ENCODE results near the gene ENO3. TPM values are rescaled to one million over a fixed set of nuclear protein-coding genes. Genes with fewer than 3 reads are reported as not detected.

The ENO3 gene
- total and polyA plus RNA-seq, 2 experiments from 2014 or later, result 12.1 to 19.6 TPM

DNA sequence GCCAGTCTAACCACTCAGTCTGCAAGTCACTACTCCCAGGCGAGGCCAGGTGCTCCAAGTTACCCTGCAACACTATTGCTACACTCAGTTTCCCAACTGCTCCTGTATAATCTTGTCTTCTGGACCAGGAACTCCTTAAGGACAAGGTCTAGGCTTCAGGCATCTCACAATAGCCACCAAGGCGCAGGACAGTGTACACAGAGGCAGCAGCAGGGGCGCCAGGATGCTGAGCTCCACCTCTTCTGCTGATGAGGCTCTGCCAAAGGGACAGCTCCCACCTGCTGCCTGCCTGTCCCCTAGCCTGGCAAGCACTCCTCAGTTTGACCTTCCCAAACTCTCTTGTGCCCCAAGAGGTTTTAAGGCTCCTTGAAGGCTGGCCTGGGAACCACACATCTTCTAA is 14.5 kb upstream of the ENO3 start:
- Histone ChIP-seq H3K79me2 (replicated peaks; ENCODE audit: insufficient read depth) (peaks cover 20% of the 10 kb centered on the region), H3K9me2 (ENCODE audit: insufficient read depth) (no peaks in the 10 kb centered on the region), H3K27ac (ENCODE audit: low read depth) (no peak overlapping the region), H2AFZ (no peak overlapping the region), H3K36me3 (ENCODE audit: insufficient read depth) (no peaks in the 10 kb centered on the region; the same call in 1 of the 2 replicates), H3K4me1 (ENCODE audit: insufficient read depth) (peaks cover 13% of the 10 kb centered on the region), H3K27me3 (ENCODE audit: insufficient read depth) (no peaks in the 10 kb centered on the region), H4K20me1 (replicated peaks; ENCODE audit: insufficient read depth) (peaks cover 6% of the 10 kb centered on the region; the same call in 1 of the 2 replicates), H3K4me2 (no peak overlapping the region), H3F3A (replicated peaks; ENCODE audit: low read depth) (peaks cover 20% of the 10 kb centered on the region), H3K4me3 (no peak overlapping the region)
- Mint-ChIP-seq H3K4me1 (peaks cover 31% of the 10 kb centered on the region), H3K9me3 (no peaks in the 10 kb centered on the region), H3K27ac (no peak overlapping the region), H3K27me3 (ENCODE audit: insufficient read depth, low read depth, poor library complexity) (peaks cover 19% of the 10 kb centered on the region), H3K36me3 (ENCODE audit: low read depth) (peaks cover 49% of the 10 kb centered on the region), H3K4me3 (no peak overlapping the region)
- TF ChIP-seq ZNF331 (CRISPR knock-in tag; IDR thresholded peaks at IDR 0.05; ENCODE audit: low read depth) (no peak), POLR2AphosphoS5 (IDR thresholded peaks at IDR 0.05; ENCODE audit: low read depth) (no peak), CREB1 (CRISPR knock-in tag; IDR thresholded peaks at IDR 0.05; ENCODE audit: low read depth) (no peak), ZNF114 (CRISPR knock-in tag; IDR thresholded peaks at IDR 0.05) (no peak), EZH2phosphoT487 (IDR thresholded peaks at IDR 0.05; ENCODE audit: unreplicated experiment) (no peak), EZH2 (IDR thresholded peaks at IDR 0.05; ENCODE audit: low read depth, unreplicated experiment) (no peak), STAT1 (IDR thresholded peaks at IDR 0.05; ENCODE audit: unreplicated experiment) (no peak), NANOG (IDR thresholded peaks at IDR 0.05; ENCODE audit: borderline replicate concordance) (no peak)
- TF ChIP-seq, protein P1, sequence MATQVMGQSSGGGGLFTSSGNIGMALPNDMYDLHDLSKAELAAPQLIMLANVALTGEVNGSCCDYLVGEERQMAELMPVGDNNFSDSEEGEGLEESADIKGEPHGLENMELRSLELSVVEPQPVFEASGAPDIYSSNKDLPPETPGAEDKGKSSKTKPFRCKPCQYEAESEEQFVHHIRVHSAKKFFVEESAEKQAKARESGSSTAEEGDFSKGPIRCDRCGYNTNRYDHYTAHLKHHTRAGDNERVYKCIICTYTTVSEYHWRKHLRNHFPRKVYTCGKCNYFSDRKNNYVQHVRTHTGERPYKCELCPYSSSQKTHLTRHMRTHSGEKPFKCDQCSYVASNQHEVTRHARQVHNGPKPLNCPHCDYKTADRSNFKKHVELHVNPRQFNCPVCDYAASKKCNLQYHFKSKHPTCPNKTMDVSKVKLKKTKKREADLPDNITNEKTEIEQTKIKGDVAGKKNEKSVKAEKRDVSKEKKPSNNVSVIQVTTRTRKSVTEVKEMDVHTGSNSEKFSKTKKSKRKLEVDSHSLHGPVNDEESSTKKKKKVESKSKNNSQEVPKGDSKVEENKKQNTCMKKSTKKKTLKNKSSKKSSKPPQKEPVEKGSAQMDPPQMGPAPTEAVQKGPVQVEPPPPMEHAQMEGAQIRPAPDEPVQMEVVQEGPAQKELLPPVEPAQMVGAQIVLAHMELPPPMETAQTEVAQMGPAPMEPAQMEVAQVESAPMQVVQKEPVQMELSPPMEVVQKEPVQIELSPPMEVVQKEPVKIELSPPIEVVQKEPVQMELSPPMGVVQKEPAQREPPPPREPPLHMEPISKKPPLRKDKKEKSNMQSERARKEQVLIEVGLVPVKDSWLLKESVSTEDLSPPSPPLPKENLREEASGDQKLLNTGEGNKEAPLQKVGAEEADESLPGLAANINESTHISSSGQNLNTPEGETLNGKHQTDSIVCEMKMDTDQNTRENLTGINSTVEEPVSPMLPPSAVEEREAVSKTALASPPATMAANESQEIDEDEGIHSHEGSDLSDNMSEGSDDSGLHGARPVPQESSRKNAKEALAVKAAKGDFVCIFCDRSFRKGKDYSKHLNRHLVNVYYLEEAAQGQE (IDR thresholded peaks at IDR 0.05; ENCODE audit: unreplicated experiment), result no peak
- TF ChIP-seq, protein P2, sequence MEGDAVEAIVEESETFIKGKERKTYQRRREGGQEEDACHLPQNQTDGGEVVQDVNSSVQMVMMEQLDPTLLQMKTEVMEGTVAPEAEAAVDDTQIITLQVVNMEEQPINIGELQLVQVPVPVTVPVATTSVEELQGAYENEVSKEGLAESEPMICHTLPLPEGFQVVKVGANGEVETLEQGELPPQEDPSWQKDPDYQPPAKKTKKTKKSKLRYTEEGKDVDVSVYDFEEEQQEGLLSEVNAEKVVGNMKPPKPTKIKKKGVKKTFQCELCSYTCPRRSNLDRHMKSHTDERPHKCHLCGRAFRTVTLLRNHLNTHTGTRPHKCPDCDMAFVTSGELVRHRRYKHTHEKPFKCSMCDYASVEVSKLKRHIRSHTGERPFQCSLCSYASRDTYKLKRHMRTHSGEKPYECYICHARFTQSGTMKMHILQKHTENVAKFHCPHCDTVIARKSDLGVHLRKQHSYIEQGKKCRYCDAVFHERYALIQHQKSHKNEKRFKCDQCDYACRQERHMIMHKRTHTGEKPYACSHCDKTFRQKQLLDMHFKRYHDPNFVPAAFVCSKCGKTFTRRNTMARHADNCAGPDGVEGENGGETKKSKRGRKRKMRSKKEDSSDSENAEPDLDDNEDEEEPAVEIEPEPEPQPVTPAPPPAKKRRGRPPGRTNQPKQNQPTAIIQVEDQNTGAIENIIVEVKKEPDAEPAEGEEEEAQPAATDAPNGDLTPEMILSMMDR (conservative IDR thresholded peaks at IDR 0.05; ENCODE audit: low read depth in 2 of 2), result no peak
- TF ChIP-seq, protein P3, sequence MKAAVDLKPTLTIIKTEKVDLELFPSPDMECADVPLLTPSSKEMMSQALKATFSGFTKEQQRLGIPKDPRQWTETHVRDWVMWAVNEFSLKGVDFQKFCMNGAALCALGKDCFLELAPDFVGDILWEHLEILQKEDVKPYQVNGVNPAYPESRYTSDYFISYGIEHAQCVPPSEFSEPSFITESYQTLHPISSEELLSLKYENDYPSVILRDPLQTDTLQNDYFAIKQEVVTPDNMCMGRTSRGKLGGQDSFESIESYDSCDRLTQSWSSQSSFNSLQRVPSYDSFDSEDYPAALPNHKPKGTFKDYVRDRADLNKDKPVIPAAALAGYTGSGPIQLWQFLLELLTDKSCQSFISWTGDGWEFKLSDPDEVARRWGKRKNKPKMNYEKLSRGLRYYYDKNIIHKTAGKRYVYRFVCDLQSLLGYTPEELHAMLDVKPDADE (IDR thresholded peaks at IDR 0.05), result no peak
- TF ChIP-seq, protein P4, sequence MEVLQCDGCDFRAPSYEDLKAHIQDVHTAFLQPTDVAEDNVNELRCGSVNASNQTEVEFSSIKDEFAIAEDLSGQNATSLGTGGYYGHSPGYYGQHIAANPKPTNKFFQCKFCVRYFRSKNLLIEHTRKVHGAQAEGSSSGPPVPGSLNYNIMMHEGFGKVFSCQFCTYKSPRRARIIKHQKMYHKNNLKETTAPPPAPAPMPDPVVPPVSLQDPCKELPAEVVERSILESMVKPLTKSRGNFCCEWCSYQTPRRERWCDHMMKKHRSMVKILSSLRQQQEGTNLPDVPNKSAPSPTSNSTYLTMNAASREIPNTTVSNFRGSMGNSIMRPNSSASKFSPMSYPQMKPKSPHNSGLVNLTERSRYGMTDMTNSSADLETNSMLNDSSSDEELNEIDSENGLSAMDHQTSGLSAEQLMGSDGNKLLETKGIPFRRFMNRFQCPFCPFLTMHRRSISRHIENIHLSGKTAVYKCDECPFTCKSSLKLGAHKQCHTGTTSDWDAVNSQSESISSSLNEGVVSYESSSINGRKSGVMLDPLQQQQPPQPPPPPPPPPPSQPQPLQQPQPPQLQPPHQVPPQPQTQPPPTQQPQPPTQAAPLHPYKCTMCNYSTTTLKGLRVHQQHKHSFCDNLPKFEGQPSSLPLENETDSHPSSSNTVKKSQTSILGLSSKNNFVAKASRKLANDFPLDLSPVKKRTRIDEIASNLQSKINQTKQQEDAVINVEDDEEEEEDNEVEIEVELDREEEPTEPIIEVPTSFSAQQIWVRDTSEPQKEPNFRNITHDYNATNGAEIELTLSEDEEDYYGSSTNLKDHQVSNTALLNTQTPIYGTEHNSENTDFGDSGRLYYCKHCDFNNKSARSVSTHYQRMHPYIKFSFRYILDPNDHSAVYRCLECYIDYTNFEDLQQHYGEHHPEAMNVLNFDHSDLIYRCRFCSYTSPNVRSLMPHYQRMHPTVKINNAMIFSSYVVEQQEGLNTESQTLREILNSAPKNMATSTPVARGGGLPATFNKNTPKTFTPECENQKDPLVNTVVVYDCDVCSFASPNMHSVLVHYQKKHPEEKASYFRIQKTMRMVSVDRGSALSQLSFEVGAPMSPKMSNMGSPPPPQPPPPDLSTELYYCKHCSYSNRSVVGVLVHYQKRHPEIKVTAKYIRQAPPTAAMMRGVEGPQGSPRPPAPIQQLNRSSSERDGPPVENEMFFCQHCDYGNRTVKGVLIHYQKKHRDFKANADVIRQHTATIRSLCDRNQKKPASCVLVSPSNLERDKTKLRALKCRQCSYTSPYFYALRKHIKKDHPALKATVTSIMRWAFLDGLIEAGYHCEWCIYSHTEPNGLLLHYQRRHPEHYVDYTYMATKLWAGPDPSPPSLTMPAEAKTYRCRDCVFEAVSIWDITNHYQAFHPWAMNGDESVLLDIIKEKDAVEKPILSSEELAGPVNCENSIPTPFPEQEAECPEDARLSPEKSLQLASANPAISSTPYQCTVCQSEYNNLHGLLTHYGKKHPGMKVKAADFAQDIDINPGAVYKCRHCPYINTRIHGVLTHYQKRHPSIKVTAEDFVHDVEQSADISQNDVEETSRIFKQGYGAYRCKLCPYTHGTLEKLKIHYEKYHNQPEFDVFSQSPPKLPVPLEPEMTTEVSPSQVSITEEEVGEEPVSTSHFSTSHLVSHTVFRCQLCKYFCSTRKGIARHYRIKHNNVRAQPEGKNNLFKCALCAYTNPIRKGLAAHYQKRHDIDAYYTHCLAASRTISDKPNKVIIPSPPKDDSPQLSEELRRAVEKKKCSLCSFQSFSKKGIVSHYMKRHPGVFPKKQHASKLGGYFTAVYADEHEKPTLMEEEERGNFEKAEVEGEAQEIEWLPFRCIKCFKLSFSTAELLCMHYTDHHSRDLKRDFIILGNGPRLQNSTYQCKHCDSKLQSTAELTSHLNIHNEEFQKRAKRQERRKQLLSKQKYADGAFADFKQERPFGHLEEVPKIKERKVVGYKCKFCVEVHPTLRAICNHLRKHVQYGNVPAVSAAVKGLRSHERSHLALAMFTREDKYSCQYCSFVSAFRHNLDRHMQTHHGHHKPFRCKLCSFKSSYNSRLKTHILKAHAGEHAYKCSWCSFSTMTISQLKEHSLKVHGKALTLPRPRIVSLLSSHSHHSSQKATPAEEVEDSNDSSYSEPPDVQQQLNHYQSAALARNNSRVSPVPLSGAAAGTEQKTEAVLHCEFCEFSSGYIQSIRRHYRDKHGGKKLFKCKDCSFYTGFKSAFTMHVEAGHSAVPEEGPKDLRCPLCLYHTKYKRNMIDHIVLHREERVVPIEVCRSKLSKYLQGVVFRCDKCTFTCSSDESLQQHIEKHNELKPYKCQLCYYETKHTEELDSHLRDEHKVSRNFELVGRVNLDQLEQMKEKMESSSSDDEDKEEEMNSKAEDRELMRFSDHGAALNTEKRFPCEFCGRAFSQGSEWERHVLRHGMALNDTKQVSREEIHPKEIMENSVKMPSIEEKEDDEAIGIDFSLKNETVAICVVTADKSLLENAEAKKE (CRISPR knock-in tag; IDR thresholded peaks at IDR 0.05), result no peak
- no peak for ATAC-seq
- no peak for DNase-seq (ENCODE audit: low spot score)
